HCT116 (cell line): ENCODE data around the gene DOK7. TPM values are rescaled to one million over a fixed set of nuclear protein-coding genes. Genes with fewer than 3 reads are reported as not detected.

Experiments
- ATAC-seq: fragments of 200-7000 bp; cut with Tn5 transposase; 2 replicates; pipeline ENCODE4 v1.9.1; 2020; ENCODE audit warnings: mild to moderate bottlenecking, moderate library complexity
- BruUV-seq: library from RNA; stranded (reverse); fragments of 400-500 nt; replicated peaks from 2 replicates; lab custom pipeline; 2021; lab: Mats Ljungman, UMichigan
- CTCF ChIA-PET: fragments of 300-600 bp; sonication (Branson Sonifier 250); formaldehyde crosslinking; loops from one replicate; lab custom pipeline; 2021; ENCODE audit warnings: antibody characterized with exemption; lab: Charles Lee
- POLR2A ChIA-PET: fragments of 300-600, 350-600 bp; sonication (Branson Sonifier 250); formaldehyde crosslinking; loops from one replicate; lab custom pipeline; 2021; ENCODE audit warnings: antibody characterized with exemption; lab: Charles Lee
- RAD21 ChIA-PET, 2 experiments: fragments of 300-600 bp; sonication (Branson Sonifier 250); formaldehyde crosslinking; loops; one replicate each; lab custom pipeline; 2023; ENCODE audit warnings: low total read pairs in 2 of 2; ENCODE audit not compliant: uncharacterized antibody in 2 of 2, unreplicated experiment in 2 of 2, low non-redundant PET in 1 of 2; lab: Charles Lee
- DNase-seq: peaks from one replicate; pipeline ENCODE4 v3.0.0-alpha.2; 2010; ENCODE audit warnings: low read depth, low spot score
- H2AFZ ChIP-seq: fragments of 200-600 bp; shearing (Covaris generic), sonication (generic); 2 replicates; pipeline ENCODE4 v1.6.1; 2017; ENCODE audit warnings: low read depth, mixed run types, mixed read lengths, antibody characterized with exemption, low read length; ENCODE audit not compliant: poor library complexity, severe bottlenecking
- H3K27ac ChIP-seq: 2 replicates; pipeline ENCODE4 v1.5.1; 2012; ENCODE audit warnings: low read depth, low read length
- H3K27me3 ChIP-seq: fragments of 200-600 bp; sonication (generic); 2 replicates; pipeline ENCODE4 v1.6.1; 2016; ENCODE audit warnings: mixed run types, low read length, mixed read lengths; ENCODE audit not compliant: insufficient read depth
- H3K36me3 ChIP-seq, 2 experiments: fragments of 200-500 bp in 1 of 2; fragments of 200-600 bp in 1 of 2; sonication (Bioruptor generic) in 1 of 2; sonication (generic) in 1 of 2; 2 replicates each; pipeline versions ENCODE4 v1.5.1 to v1.6.1; 2014 to 2016; ENCODE audit warnings: low read length in 2 of 2, inconsistent platforms in 1 of 2, mixed read lengths in 1 of 2, mixed run types in 1 of 2; ENCODE audit not compliant: insufficient read depth in 2 of 2, control insufficient read depth in 1 of 2
- H3K4me1 ChIP-seq, 2 experiments: fragments of 200-600 bp in 1 of 2; sonication (generic) in 1 of 2; 2 replicates each; pipeline versions ENCODE4 v1.5.1 to v1.6.1; 2012 to 2017; ENCODE audit warnings: low read length in 2 of 2, inconsistent platforms in 1 of 2, mild to moderate bottlenecking in 1 of 2, mixed read lengths in 1 of 2, mixed run types in 1 of 2, moderate library complexity in 1 of 2; ENCODE audit not compliant: insufficient read depth in 2 of 2, control insufficient read depth in 1 of 2
- H3K4me2 ChIP-seq: fragments of 200-600 bp; sonication (generic); 2 replicates; pipeline ENCODE4 v1.6.1; 2017; ENCODE audit warnings: mixed run types, low read length, mixed read lengths
- H3K4me3 ChIP-seq, 2 experiments: fragments of 200-600 bp in 1 of 2; sonication (generic) in 1 of 2; replicated peaks in 1 of 2; 2 replicates each; pipeline ENCODE4 v1.5.1; 2011 to 2016; ENCODE audit warnings: low read length in 2 of 2, control low read depth in 1 of 2, low read depth in 1 of 2, mild to moderate bottlenecking in 1 of 2, mixed read lengths in 1 of 2, mixed run types in 1 of 2
- H3K79me2 ChIP-seq: fragments of 200-600 bp; sonication (generic); 2 replicates; pipeline ENCODE4 v1.6.1; 2017; ENCODE audit warnings: mild to moderate bottlenecking, mixed run types, low read length, moderate library complexity, mixed read lengths; ENCODE audit not compliant: insufficient read depth
- H3K9ac ChIP-seq: fragments of 200-600 bp; sonication (generic); 2 replicates; pipeline ENCODE4 v1.6.1; 2016; ENCODE audit warnings: low read length, mixed read lengths
- H3K9me2 ChIP-seq: fragments of 200-600 bp; sonication (generic), shearing (Covaris generic); 2 replicates; pipeline ENCODE4 v1.6.1; 2017; ENCODE audit warnings: mixed run types, mild to moderate bottlenecking, moderate library complexity; ENCODE audit not compliant: insufficient read depth
- H3K9me3 ChIP-seq, 2 experiments: fragments of 200-500 bp in 1 of 2; fragments of 200-600 bp in 1 of 2; sonication (Bioruptor generic) in 1 of 2; sonication (generic) in 1 of 2; 2 replicates each; pipeline ENCODE4 v1.6.1; 2014 to 2017; ENCODE audit warnings: low read length in 2 of 2, mixed read lengths in 2 of 2, inconsistent platforms in 1 of 2, low read depth in 1 of 2, mild to moderate bottlenecking in 1 of 2, mixed run types in 1 of 2, moderate library complexity in 1 of 2; ENCODE audit not compliant: control insufficient read depth in 1 of 2, insufficient read depth in 1 of 2
- H4K20me1 ChIP-seq: fragments of 200-600 bp; sonication (generic), shearing (Covaris generic); 2 replicates; pipeline ENCODE4 v1.6.1; 2017; ENCODE audit warnings: mixed run types, mild to moderate bottlenecking, moderate library complexity; ENCODE audit not compliant: insufficient read depth
- ATF3 ChIP-seq: IDR thresholded peaks from 2 replicates; pipeline ENCODE4 v1.6.1; 2012
- CEBPB ChIP-seq: IDR thresholded peaks from 2 replicates; pipeline ENCODE4 v1.6.1; 2012; ENCODE audit warnings: low read depth
- EZH2phosphoT487 ChIP-seq: fragments of 200-600 bp; IDR thresholded peaks from 2 replicates; pipeline ENCODE4 v1.6.1; 2018; ENCODE audit warnings: antibody characterized with exemption, borderline replicate concordance
- POLR2AphosphoS5 ChIP-seq: IDR thresholded peaks from 2 replicates; pipeline ENCODE4 v1.6.1; 2011; ENCODE audit warnings: mild to moderate bottlenecking, low read depth, low read length, moderate library complexity
- REST ChIP-seq: IDR thresholded peaks from 2 replicates; pipeline ENCODE4 v1.6.1; 2012; ENCODE audit warnings: low read depth
- SP1 ChIP-seq: IDR thresholded peaks from 2 replicates; pipeline ENCODE4 v1.6.1; 2012; ENCODE audit warnings: low read depth
- SRF ChIP-seq: IDR thresholded peaks from 2 replicates; pipeline ENCODE4 v1.6.1; 2012; ENCODE audit warnings: low read depth
- TCF7L2 ChIP-seq: IDR thresholded peaks from 2 replicates; pipeline ENCODE4 v1.7.0; 2011; ENCODE audit warnings: borderline replicate concordance, inconsistent platforms; ENCODE audit not compliant: insufficient read depth, insufficient read length; ENCODE audit errors: extremely low read depth
- YY1 ChIP-seq: IDR thresholded peaks from 2 replicates; pipeline ENCODE4 v1.6.1; 2011; ENCODE audit warnings: low read length, low read depth, moderate library complexity, mild to moderate bottlenecking; ENCODE audit not compliant: insufficient replicate concordance; ENCODE audit errors: extremely low read depth
- ZBTB33 ChIP-seq: IDR thresholded peaks from 2 replicates; pipeline ENCODE4 v1.6.1; 2011; ENCODE audit warnings: mild to moderate bottlenecking, low read length, moderate library complexity; ENCODE audit not compliant: insufficient replicate concordance; ENCODE audit errors: extremely low read depth
- ZNF274 ChIP-seq: fragments of 200-500 bp; sonication (Bioruptor generic); IDR thresholded peaks from 2 replicates; pipeline ENCODE4 v1.6.1; 2014; ENCODE audit warnings: mild to moderate bottlenecking, low read depth, low read length, inconsistent platforms
- intact Hi-C: fragments of 100-400 bp; cut with micrococcal nuclease; formaldehyde crosslinking; loops from 2 replicates; pipeline ENCODE4 v1.10.0; 2022
- total RNA-seq: library from RNA; stranded (reverse); gene quantifications from one replicate; pipeline ENCODE4 v1.2.1, GENCODE V29; 2021; ENCODE audit not compliant: unreplicated experiment

The DOK7 gene
- total RNA-seq, 1 experiment from 2014 or later = 2.4 TPM

- Histone ChIP-seq H3K4me2 (peak overlapping the region; percentile 78), H3K9me2 (no peaks in the 10 kb centered on the region), H3K4me3 (peak overlapping the region in 1 of 2 experiments; percentile 36; a peak in 3 of 4 replicates), H2AFZ (no peak overlapping the region), H4K20me1 (no peaks in the 10 kb centered on the region), H3K36me3 (no peaks in the 10 kb centered on the region), H3K27me3 (no peaks in the 10 kb centered on the region), H3K27ac (peak overlapping the region; percentile 100), H3K9ac (peak overlapping the region; percentile 66), H3K79me2 (no peaks in the 10 kb centered on the region), H3K9me3 (no peaks in the 10 kb centered on the region), H3K4me1 (peaks cover 25 to 41% of the 10 kb centered on the region in 2 experiments)
- ChIA-PET RAD21 (interaction anchor here in 1 of 2 experiments (1.1 kb wide), 1 partner anchor 90 kb away, joined by 4 read pairs; no protein-coding TSS in a partner anchor), POLR2A (no interaction called here), CTCF (no interaction called here)
- ATAC-seq (peak; percentile 33), DNase-seq (no peak)
- TSS peak; percentile 82 for BruUV-seq
- intact Hi-C loops = no loop called here
- TF ChIP-seq SRF (no peak), TCF7L2 (no peak), ZNF274 (no peak), CEBPB (no peak), ATF3 (no peak), YY1 (no peak), ZBTB33 (no peak), SP1 (no peak), EZH2phosphoT487 (no peak), POLR2AphosphoS5 (no peak), REST (no peak)
Observed at GRCh38 chr4:3436048-3436797, 26.9 kb upstream of the DOK7 start.
